DOHH2 (cell line): Measurements from ENCODE around the gene VANGL1.

ENCODE experiments used
- CTCF ChIP-seq: fragments of 200-600 bp; sonication (generic); IDR thresholded peaks from one replicate; pipeline ENCODE4 v1.5.1; 2014; ENCODE audit warnings: antibody characterized with exemption, mild to moderate bottlenecking, low read depth, low read length; ENCODE audit not compliant: poor library complexity, severe bottlenecking
- EZH2phosphoT487 ChIP-seq: fragments of 200-600 bp; sonication (generic); IDR thresholded peaks from 2 replicates; pipeline ENCODE4 v1.6.1; 2017; ENCODE audit warnings: borderline replicate concordance, mild to moderate bottlenecking, antibody characterized with exemption, low read length, moderate library complexity, mixed read lengths

GRCh38 chr1:115593365-115594259, 48.2 kb upstream of the VANGL1 start:
- TF ChIP-seq CTCF, result no peak
- no peak for TF ChIP-seq EZH2phosphoT487
